ENCODE data around the gene CYP4A22. TPM values are rescaled to one million over a fixed set of nuclear protein-coding genes. Genes with fewer than 3 reads are reported as not detected.
A peak's percentile ranks its signal among the peaks of the same experiment; 100 is the strongest.

CYP4A22 gene
- total and polyA plus RNA-seq, 9 of the 15 experiments (the other 6 are each of a cell fraction or from before 2014, with no cell fraction given) = 0.07 TPM; not detected in 8

DNA sequence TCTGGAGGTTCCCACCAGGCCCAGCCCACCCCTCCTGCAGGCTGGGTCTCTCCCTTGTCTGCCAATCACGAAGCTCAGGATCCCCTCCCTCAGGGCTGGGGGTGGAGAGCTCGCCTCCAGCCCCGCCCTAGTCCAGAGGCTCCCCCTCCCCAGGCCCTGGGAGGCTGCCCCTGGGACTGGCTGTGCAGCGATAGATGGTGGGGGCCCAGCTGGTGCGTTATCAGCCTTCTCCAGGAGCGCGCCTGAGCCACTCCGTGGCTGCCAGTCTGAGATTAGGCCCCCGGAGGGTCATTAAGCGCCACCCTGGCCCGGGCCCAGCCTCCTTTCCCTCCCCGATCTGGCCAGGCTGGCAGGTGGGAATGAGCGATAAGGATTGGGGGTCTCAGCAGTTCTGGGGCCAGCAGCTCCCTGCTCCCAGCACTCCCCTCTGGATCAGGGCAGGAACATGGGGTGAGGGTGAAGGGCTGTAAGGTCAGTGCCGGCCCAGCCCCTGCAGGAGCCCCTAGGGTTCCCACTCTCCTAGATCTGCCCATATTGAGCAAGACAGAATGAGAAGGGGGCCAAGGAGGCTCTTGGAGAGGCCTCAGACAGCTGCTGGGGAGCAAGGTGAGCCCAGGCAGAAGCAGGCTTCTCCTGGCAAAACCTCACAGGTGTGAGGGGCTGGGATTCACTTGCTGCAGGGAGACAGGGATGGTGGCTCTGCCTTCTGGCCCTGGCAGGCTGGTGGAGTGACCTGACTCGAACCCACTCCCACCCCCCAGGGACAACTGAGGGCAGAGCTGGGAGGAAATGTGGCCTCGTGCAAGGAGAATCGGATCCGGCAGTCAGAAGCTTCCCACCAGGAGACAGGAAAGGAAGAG lies 44.1 kb downstream of the CYP4A22 start (continued):
- TF ChIP-seq, protein P1, sequence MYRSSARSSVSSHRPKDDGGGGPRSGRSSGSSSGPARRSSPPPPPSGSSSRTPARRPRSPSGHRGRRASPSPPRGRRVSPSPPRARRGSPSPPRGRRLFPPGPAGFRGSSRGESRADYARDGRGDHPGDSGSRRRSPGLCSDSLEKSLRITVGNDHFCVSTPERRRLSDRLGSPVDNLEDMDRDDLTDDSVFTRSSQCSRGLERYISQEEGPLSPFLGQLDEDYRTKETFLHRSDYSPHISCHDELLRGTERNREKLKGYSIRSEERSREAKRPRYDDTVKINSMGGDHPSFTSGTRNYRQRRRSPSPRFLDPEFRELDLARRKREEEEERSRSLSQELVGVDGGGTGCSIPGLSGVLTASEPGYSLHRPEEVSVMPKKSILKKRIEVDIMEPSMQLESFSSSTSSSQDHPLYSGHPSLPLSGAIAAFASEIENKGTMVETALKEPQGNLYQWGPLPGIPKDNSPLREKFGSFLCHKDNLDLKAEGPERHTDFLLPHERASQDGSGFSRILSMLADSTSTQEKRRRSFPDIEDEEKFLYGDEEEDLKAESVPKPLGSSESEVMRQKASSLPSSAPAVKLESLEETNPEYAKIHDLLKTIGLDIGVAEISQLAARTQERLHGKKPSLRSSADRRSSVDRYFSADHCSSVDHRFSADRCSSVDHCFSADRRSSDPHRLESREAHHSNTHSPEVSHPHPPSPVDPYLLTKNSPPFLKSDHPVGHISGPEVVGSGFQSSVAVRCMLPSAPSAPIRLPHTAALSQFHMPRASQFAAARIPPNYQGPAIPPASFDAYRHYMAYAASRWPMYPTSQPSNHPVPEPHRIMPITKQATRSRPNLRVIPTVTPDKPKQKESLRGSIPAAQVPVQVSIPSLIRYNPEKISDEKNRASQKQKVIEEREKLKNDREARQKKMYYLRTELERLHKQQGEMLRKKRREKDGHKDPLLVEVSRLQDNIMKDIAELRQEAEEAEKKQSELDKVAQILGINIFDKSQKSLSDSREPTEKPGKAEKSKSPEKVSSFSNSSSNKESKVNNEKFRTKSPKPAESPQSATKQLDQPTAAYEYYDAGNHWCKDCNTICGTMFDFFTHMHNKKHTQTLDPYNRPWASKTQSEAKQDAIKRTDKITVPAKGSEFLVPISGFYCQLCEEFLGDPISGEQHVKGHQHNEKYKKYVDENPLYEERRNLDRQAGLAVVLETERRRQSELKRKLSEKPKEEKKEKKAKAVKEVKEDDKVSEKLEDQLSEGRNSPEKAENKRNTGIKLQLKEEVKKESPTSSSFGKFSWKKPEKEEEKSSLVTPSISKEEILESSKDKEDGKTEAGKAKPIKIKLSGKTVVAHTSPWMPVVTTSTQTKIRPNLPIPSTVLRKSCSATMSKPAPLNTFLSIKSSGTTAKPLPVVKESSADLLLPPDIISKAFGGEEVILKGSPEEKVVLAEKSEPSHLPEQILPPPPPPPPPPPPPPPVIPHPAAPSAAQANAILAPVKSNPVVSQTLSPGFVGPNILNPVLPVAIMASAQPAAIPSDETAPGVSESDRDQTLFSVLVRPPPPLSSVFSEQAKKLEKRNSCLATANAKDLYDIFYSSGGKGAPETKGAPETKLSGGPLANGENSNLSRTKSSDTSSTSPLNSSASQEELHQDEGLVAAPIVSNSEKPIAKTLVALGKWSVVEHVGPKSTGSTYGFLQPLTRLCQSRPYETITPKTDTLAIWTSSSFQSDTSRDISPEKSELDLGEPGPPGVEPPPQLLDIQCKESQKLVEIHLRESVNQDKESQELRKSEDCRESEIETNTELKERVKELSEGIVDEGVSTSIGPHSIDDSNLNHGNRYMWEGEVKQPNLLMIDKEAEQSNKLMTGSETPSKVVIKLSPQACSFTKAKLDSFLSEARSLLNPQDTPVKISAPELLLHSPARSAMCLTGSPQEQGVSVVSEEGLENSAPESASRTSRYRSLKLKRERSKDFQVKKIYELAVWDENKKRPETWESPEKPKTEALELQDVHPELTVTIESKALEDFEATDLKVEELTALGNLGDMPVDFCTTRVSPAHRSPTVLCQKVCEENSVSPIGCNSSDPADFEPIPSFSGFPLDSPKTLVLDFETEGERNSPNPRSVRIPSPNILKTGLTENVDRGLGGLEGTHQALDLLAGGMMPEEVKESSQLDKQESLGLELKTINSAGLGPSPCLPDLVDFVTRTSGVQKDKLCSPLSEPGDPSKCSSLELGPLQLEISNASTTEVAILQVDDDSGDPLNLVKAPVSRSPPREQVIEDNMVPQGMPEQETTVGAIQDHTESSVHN (IDR thresholded peaks at IDR 0.05; ENCODE audit: borderline replicate concordance in 1 of 2, low read depth in 1 of 2) = peak in 1 of 2 experiments; percentile 92; a peak in 2 of 4 replicates
- TF ChIP-seq HDGF (IDR thresholded peaks at IDR 0.05) = peak; percentile 66; the same call in 1 of the 2 replicates
- no peak for TF ChIP-seq NFE2L1 (tag; IDR thresholded peaks at IDR 0.05; ENCODE audit: borderline replicate concordance, low read depth)
- no peak for TF ChIP-seq POLR3G (IDR thresholded peaks at IDR 0.05; ENCODE audit: extremely low read depth, insufficient read length, insufficient replicate concordance)
- TF ChIP-seq BHLHE40 (IDR thresholded peaks at IDR 0.05; ENCODE audit: low read length) = peak; percentile 93
- TF ChIP-seq RBBP5 (IDR thresholded peaks at IDR 0.05; ENCODE audit: borderline replicate concordance, insufficient read depth, low read length, poor library complexity, severe bottlenecking) = peak; percentile 75
- TF ChIP-seq ETV1 (tag; conservative IDR thresholded peaks at IDR 0.05; ENCODE audit: low read depth) = peak; percentile 77
- peak; percentile 99 for TF ChIP-seq ZNF584 (CRISPR knock-in tag; IDR thresholded peaks at IDR 0.05; ENCODE audit: low read depth)
- TF ChIP-seq KDM2B (CRISPR knock-in tag; IDR thresholded peaks at IDR 0.05) = peak; percentile 68; the same call in 1 of the 2 replicates
- TF ChIP-seq, protein P2, sequence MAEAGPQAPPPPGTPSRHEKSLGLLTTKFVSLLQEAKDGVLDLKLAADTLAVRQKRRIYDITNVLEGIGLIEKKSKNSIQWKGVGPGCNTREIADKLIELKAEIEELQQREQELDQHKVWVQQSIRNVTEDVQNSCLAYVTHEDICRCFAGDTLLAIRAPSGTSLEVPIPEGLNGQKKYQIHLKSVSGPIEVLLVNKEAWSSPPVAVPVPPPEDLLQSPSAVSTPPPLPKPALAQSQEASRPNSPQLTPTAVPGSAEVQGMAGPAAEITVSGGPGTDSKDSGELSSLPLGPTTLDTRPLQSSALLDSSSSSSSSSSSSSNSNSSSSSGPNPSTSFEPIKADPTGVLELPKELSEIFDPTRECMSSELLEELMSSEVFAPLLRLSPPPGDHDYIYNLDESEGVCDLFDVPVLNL (CRISPR knock-in tag; IDR thresholded peaks at IDR 0.05; ENCODE audit: low read depth) = peak; percentile 71; the same call in 1 of the 2 replicates
- TF ChIP-seq TFAM (CRISPR knock-in tag; conservative IDR thresholded peaks at IDR 0.05) = no peak
- TF ChIP-seq SIRT6 (IDR thresholded peaks at IDR 0.05; ENCODE audit: low read depth, low read length) = no peak
- peak; percentile 98; the same call in 1 of the 2 replicates for TF ChIP-seq EZH2 (IDR thresholded peaks at IDR 0.05; ENCODE audit: borderline replicate concordance, low read depth, low read length)
- no peak for TF ChIP-seq TCF7L2 (IDR thresholded peaks at IDR 0.05; ENCODE audit: low read depth, low read length)
- peak; percentile 12; the same call in 1 of the 2 replicates for TF ChIP-seq ZKSCAN3 (CRISPR knock-in tag; IDR thresholded peaks at IDR 0.05)
- TF ChIP-seq ZNF589 (CRISPR knock-in tag; IDR thresholded peaks at IDR 0.05; ENCODE audit: low read depth) = peak; percentile 100
- TF ChIP-seq SMARCA4 (IDR thresholded peaks at IDR 0.05) = peak; percentile 100

Measured in K562 (cell line).